ENCODE data around the gene MYO3B.

DNA sequence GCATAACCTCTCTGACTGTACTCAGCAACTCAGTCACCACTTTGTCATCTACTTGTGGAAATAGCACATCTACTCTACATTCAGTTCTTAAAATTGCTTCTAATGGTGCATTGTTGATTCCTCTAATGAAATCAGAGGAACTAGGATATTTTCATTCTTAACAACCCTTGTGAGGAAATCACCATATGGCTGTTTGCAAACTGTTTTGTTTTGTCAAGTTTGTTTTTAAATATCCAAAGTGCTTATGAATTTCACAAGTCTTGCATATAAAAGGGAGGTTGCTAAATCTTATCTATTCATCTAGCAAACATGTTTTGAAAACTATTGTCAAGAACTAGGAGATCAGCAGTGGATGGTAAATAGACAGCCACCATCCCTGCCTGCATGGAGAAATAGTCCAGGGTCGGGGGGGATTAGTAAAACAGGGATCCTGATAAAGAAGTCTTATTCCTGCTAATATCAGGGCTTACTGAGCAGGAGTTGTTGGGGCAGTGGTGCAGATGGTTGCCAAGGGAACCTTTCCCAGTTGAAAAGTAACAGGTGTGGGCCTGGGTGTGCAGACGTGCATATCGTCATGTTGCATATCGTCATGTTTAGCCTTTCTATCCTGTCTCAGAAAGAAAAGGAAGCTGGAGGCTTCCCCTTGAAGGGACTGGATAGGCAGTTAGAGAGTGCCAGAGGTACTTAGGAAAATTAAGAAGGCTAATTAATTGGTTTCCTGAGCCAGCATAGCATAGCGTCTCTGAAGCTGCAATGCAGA, 7.5 kb upstream of the MYO3B start:
- TF ChIP-seq POLR2A (IDR thresholded peaks at IDR 0.05) (no peak), EP300 (IDR thresholded peaks at IDR 0.05; ENCODE audit: low read depth) (no peak)
- TF ChIP-seq, protein P1, sequence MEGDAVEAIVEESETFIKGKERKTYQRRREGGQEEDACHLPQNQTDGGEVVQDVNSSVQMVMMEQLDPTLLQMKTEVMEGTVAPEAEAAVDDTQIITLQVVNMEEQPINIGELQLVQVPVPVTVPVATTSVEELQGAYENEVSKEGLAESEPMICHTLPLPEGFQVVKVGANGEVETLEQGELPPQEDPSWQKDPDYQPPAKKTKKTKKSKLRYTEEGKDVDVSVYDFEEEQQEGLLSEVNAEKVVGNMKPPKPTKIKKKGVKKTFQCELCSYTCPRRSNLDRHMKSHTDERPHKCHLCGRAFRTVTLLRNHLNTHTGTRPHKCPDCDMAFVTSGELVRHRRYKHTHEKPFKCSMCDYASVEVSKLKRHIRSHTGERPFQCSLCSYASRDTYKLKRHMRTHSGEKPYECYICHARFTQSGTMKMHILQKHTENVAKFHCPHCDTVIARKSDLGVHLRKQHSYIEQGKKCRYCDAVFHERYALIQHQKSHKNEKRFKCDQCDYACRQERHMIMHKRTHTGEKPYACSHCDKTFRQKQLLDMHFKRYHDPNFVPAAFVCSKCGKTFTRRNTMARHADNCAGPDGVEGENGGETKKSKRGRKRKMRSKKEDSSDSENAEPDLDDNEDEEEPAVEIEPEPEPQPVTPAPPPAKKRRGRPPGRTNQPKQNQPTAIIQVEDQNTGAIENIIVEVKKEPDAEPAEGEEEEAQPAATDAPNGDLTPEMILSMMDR (IDR thresholded peaks at IDR 0.05), result no peak
